ENCODE data around the gene EIF4E. TPM values are rescaled to one million over a fixed set of nuclear protein-coding genes. Genes with fewer than 3 reads are reported as not detected.

The EIF4E gene
- total RNA-seq, 2 donors from 2014 or later, result 57.2 to 62.8 TPM

DNA sequence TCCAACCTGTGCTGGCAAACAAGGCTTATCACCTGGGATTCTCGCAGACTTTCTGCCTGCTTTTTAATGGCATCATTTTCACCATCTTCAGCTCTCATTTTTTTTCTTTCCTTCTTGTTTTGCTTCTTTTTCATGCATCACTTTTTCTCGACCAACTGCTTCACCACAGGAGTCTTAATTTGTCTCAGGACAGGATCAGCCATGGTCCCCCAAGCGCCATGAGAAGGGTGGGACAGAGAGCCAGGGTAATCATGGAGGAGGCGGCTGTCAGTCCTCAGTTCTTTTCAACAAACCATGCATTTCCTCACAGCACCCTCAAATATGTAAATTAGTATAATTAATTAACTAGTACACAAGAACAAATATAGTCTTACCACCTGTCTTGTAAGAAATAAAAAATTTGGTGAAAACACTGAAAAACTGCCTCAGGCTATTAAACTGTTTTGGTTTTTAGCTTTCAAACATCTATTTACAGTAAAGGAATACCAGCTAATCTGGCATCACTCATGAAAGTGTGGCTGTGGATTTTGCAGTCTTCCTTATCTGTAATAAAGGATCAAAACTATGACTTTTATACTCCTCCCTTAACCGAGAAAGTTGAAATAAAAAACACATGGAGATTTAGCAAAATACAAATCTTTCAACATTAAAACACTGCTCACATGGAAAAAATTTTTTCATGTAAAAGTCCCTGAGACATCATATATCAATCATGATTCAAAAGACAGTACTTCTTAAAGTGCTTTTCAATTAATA is 19.1 kb downstream of the EIF4E start:
- Histone ChIP-seq H3K4me3 (no peak overlapping the region), H3K9me3 (no peaks in the 10 kb centered on the region), H3K4me1 (peaks cover 0 to 44% of the 10 kb centered on the region in 2 donors), H3K27ac (no peak overlapping the region), H3K27me3 (no peaks in the 10 kb centered on the region), H3K36me3 (no peaks in the 10 kb centered on the region)
- no peak for DNase-seq (ENCODE audit: low spot score)
- TF ChIP-seq, protein P1, sequence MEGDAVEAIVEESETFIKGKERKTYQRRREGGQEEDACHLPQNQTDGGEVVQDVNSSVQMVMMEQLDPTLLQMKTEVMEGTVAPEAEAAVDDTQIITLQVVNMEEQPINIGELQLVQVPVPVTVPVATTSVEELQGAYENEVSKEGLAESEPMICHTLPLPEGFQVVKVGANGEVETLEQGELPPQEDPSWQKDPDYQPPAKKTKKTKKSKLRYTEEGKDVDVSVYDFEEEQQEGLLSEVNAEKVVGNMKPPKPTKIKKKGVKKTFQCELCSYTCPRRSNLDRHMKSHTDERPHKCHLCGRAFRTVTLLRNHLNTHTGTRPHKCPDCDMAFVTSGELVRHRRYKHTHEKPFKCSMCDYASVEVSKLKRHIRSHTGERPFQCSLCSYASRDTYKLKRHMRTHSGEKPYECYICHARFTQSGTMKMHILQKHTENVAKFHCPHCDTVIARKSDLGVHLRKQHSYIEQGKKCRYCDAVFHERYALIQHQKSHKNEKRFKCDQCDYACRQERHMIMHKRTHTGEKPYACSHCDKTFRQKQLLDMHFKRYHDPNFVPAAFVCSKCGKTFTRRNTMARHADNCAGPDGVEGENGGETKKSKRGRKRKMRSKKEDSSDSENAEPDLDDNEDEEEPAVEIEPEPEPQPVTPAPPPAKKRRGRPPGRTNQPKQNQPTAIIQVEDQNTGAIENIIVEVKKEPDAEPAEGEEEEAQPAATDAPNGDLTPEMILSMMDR (IDR thresholded peaks at IDR 0.05), result no peak

DNA sequence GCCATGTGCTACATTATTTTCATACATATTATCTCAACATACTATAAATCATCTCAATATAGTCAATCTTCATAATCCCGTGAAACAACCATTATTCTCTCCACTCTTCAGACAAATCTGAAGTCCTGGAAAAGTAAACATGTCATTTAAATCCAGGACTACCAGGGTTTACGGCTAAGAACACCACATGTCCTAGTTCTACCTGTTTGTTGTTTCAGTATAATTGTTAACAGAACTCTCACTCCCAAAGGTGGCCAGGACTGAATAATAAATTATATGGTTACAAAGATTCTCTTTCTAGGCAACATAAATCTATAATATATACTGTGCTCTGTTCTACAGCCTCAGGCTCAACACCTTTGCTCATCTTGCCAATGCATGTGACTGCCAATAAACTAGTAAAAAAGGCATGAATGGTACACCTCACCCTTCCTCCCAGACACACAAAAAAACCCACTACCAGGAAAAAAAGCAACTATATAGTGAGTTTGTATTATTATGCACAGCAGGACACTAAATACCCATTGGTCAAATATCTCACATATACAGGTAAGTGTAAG is 20.1 kb downstream of the EIF4E start:
- no peak overlapping the region for H3K4me3 ChIP-seq
- H3K36me3 ChIP-seq, result no peaks in the 10 kb centered on the region
- TF ChIP-seq, protein P1 (IDR thresholded peaks at IDR 0.05), result no peak
- H3K9me3 ChIP-seq, result no peaks in the 10 kb centered on the region
- H3K27ac ChIP-seq, result no peak overlapping the region
- no peak for DNase-seq (ENCODE audit: low spot score)
- H3K4me1 ChIP-seq, result peaks cover 0 to 40% of the 10 kb centered on the region in 2 donors
- H3K27me3 ChIP-seq, result no peaks in the 10 kb centered on the region

DNA sequence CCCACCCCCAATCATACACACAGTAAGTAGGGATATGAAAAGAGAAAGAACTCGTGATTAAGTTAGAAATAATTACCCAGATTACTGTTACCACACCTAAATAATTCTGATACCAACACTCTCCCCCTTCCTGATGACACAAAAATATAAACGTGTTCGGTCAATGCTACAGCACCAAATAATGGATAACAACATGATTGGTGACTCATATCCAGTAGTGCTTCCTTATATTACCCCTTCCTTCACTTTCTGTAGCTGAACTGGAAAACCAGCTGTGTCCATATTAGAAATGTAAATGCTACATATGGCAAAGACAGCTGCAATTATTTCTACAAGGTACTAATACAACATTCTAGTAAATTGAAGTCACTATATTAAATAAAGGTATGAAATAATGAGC is 20.8 kb downstream of the EIF4E start:
- Histone ChIP-seq H3K4me1 (peaks cover 0 to 40% of the 10 kb centered on the region in 2 donors), H3K27me3 (no peaks in the 10 kb centered on the region), H3K36me3 (no peaks in the 10 kb centered on the region), H3K27ac (no peak overlapping the region), H3K4me3 (no peak overlapping the region), H3K9me3 (no peaks in the 10 kb centered on the region)
- TF ChIP-seq, protein P1 (IDR thresholded peaks at IDR 0.05), result no peak
- DNase-seq (ENCODE audit: low spot score), result no peak

DNA sequence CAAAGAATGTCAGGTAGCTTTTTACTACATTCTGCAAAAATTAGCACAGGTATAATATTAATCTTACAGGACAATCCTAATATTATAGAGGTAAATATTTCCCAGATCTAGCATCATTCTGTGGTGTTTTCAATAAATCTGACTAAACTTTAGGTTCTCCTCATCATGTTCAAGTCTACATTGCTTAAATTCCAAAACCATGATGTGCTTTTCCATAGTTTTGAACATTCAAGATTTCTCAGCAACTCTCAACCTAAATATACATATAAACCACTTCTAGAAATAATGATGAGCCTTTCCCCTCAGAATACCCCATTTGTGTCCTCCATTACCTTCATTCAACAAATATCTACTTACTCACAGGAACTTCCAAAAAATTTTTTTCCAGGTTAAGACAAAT is 23.1 kb downstream of the EIF4E start:
- Histone ChIP-seq H3K27ac (no peak overlapping the region), H3K36me3 (peaks cover 8% of the 10 kb centered on the region), H3K4me1 (peaks cover 0 to 36% of the 10 kb centered on the region in 2 donors), H3K4me3 (no peak overlapping the region), H3K9me3 (no peaks in the 10 kb centered on the region), H3K27me3 (no peaks in the 10 kb centered on the region)
- no peak for DNase-seq (ENCODE audit: low spot score)
- TF ChIP-seq, protein P1 (IDR thresholded peaks at IDR 0.05), result no peak

DNA sequence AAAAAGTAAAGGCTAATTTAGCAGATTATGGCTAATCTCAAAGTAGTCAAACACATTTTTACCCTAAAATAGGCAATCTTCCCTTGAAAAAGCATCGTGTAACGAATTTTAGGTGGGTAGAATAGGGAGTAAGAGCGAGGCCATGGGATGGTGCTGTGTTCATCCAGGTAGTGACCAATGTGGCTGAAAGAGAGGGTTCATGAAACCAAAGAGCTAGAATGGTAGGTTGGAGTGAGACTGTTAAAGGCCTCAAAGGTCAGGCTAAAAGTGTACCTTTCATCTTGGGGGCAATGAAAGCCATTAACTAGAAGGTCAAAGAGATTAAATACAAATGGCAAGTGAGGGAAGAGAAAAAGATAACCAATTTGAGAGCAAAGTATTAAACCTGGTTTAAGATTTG is 23.6 kb downstream of the EIF4E start:
- H3K27me3 ChIP-seq, result no peaks in the 10 kb centered on the region
- DNase-seq (ENCODE audit: low spot score), result no peak
- H3K36me3 ChIP-seq, result peaks cover 8% of the 10 kb centered on the region
- no peak overlapping the region for H3K27ac ChIP-seq
- H3K4me3 ChIP-seq, result no peak overlapping the region
- TF ChIP-seq, protein P1 (IDR thresholded peaks at IDR 0.05), result no peak
- peaks cover 0 to 33% of the 10 kb centered on the region in 2 donors for H3K4me1 ChIP-seq
- no peaks in the 10 kb centered on the region for H3K9me3 ChIP-seq

All from right atrium auricular region (tissue), 2 donors.